H1 (cell line): ENCODE measurements around the gene RPS6KA2. TPM values are rescaled to one million over a fixed set of nuclear protein-coding genes. Genes with fewer than 3 reads are reported as not detected.

Experiments
- CTCF ChIA-PET: fragments of 300-600 bp; sonication (Branson Sonifier 250); formaldehyde crosslinking; loops from one replicate; lab custom pipeline; 2021; ENCODE audit not compliant: partially characterized antibody; lab: Charles Lee
- POLR2A ChIA-PET: fragments of 300-600 bp; sonication (Branson Sonifier 250); formaldehyde crosslinking; loops from one replicate; lab custom pipeline; 2021; ENCODE audit warnings: inconsistent platforms; ENCODE audit not compliant: partially characterized antibody; lab: Charles Lee
- DNase-seq, 2 experiments: peaks; one replicate each; pipeline versions ENCODE4 v3.0.0 to v3.0.0-alpha.2; 2010 to 2022; ENCODE audit warnings: low spot score in 2 of 2, low read depth in 1 of 2, mixed read lengths in 1 of 2
- FAIRE-seq: peaks from 2 replicates; lab custom pipeline; 2011; peaks lifted over from hg19 to GRCh38; lab: Jason Lieb, UNC
- H2AFZ ChIP-seq: 2 replicates; pipeline ENCODE4 v1.8.1; 2012; ENCODE audit warnings: low read length, inconsistent platforms
- H2AK5ac ChIP-seq: 2 replicates; pipeline ENCODE4 v1.6.1; 2013; ENCODE audit warnings: low read depth, low read length
- H2BK120ac ChIP-seq: replicated peaks from 2 replicates; pipeline ENCODE3; 2013; ENCODE audit warnings: low read depth, low read length, inconsistent platforms
- H2BK12ac ChIP-seq: 2 replicates; pipeline ENCODE4 v1.6.1; 2013; ENCODE audit warnings: low read depth, low read length
- H2BK15ac ChIP-seq: 2 replicates; pipeline ENCODE4 v1.6.1; 2013; ENCODE audit warnings: low read length
- H2BK20ac ChIP-seq: 2 replicates; pipeline ENCODE4 v1.6.1; 2013; ENCODE audit warnings: low read length
- H2BK5ac ChIP-seq: 2 replicates; pipeline ENCODE4 v1.6.1; 2013; ENCODE audit warnings: low read depth, low read length
- H3K14ac ChIP-seq: 2 replicates; pipeline ENCODE4 v1.6.1; 2013; ENCODE audit warnings: inconsistent platforms; ENCODE audit not compliant: insufficient read length
- H3K18ac ChIP-seq: 2 replicates; pipeline ENCODE4 v1.6.1; 2013; ENCODE audit warnings: low read length; ENCODE audit errors: extremely low read depth
- H3K23ac ChIP-seq: 2 replicates; pipeline ENCODE4 v1.6.1; 2013; ENCODE audit warnings: inconsistent platforms; ENCODE audit not compliant: insufficient read length
- H3K23me2 ChIP-seq: 2 replicates; pipeline ENCODE4 v1.6.1; 2013; ENCODE audit warnings: low read depth, low read length
- H3K27ac ChIP-seq: 2 replicates; pipeline ENCODE4 v1.6.1; 2011; ENCODE audit warnings: low read depth, low read length, inconsistent platforms
- H3K27me3 ChIP-seq, 4 experiments: replicated peaks in 1 of 4; 1 replicate in 1 of 4; 2 replicates in 3 of 4; pipeline versions ENCODE4 v1.6.1 to v1.8.1; 2011 to 2013; ENCODE audit warnings: low read length in 3 of 4, mild to moderate bottlenecking in 3 of 4, inconsistent platforms in 2 of 4, mixed read lengths in 2 of 4, moderate library complexity in 1 of 4; ENCODE audit not compliant: control insufficient read depth in 3 of 4, insufficient read depth in 3 of 4; ENCODE audit errors: extremely low read depth in 1 of 4
- H3K36me3 ChIP-seq, 4 experiments: 2 replicates each; pipeline versions ENCODE4 v1.6.1 to v1.8.1; 2011 to 2013; ENCODE audit warnings: mild to moderate bottlenecking in 4 of 4, low read length in 3 of 4, moderate library complexity in 2 of 4, control low read depth in 1 of 4, inconsistent platforms in 1 of 4; ENCODE audit not compliant: insufficient read depth in 4 of 4, control insufficient read depth in 2 of 4
- H3K4ac ChIP-seq: replicated peaks from 2 replicates; pipeline ENCODE3; 2013; ENCODE audit warnings: low read length, low read depth, mixed read lengths, inconsistent platforms; ENCODE audit not compliant: insufficient read length
- H3K4me1 ChIP-seq, 4 experiments: replicated peaks in 1 of 4; 1 replicate in 1 of 4; 2 replicates in 3 of 4; pipeline versions ENCODE4 v1.6.1 to v1.8.1; 2011 to 2013; ENCODE audit warnings: low read length in 3 of 4, inconsistent platforms in 2 of 4, mixed read lengths in 1 of 4; ENCODE audit not compliant: insufficient read depth in 4 of 4, control insufficient read depth in 3 of 4
- H3K4me2 ChIP-seq, 2 experiments: 2 replicates each; pipeline versions ENCODE4 v1.6.1 to v1.8.1; 2011 to 2013; ENCODE audit warnings: low read depth in 2 of 2, low read length in 2 of 2, control low read depth in 1 of 2, inconsistent platforms in 1 of 2, mild to moderate bottlenecking in 1 of 2; ENCODE audit not compliant: insufficient read depth in 1 of 2
- H3K4me3 ChIP-seq, 4 experiments: fragments of 200-600, 300-600 bp in 1 of 4; sonication (generic), shearing (Covaris generic), sonication (Bioruptor Twin) in 1 of 4; 2 replicates each; pipeline versions ENCODE4 v1.5.1 to v1.8.1; 2011 to 2016; ENCODE audit warnings: low read length in 4 of 4, low read depth in 3 of 4, control low read depth in 2 of 4, inconsistent platforms in 2 of 4, mild to moderate bottlenecking in 2 of 4, mixed read lengths in 1 of 4, moderate library complexity in 1 of 4; ENCODE audit not compliant: insufficient read depth in 2 of 4; ENCODE audit errors: extremely low read depth in 1 of 4
- H3K56ac ChIP-seq: replicated peaks from 2 replicates; pipeline ENCODE3; 2013; ENCODE audit warnings: low read depth, mild to moderate bottlenecking, mixed read lengths, low read length, inconsistent platforms; ENCODE audit not compliant: insufficient read length
- H3K79me1 ChIP-seq: 2 replicates; pipeline ENCODE4 v1.6.1; 2013; ENCODE audit warnings: low read depth, low read length, control low read depth
- H3K79me2 ChIP-seq, 2 experiments: 2 replicates each; pipeline versions ENCODE4 v1.6.1 to v1.8.1; 2012 to 2013; ENCODE audit warnings: low read length in 2 of 2, mild to moderate bottlenecking in 2 of 2, inconsistent platforms in 1 of 2; ENCODE audit not compliant: insufficient read depth in 2 of 2, control insufficient read depth in 1 of 2
- H3K9ac ChIP-seq, 4 experiments: replicated peaks in 1 of 4; 1 replicate in 1 of 4; 2 replicates in 3 of 4; pipeline versions ENCODE4 v1.6.1 to v1.8.1; 2011 to 2013; ENCODE audit warnings: low read depth in 3 of 4, low read length in 3 of 4, control low read depth in 2 of 4, mild to moderate bottlenecking in 2 of 4, moderate library complexity in 2 of 4, inconsistent platforms in 1 of 4; ENCODE audit errors: extremely low read depth in 1 of 4
- H3K9me3 ChIP-seq, 2 experiments: 2 replicates each; pipeline versions ENCODE4 v1.6.1 to v1.8.1; 2012 to 2013; ENCODE audit warnings: mild to moderate bottlenecking in 2 of 2, moderate library complexity in 2 of 2, control low read depth in 1 of 2, inconsistent platforms in 1 of 2, low read depth in 1 of 2, low read length in 1 of 2, mixed read lengths in 1 of 2; ENCODE audit not compliant: insufficient read depth in 2 of 2
- H4K20me1 ChIP-seq, 2 experiments: replicated peaks in 1 of 2; 2 replicates each; pipeline versions ENCODE3 to v1.8.1; 2011 to 2013; ENCODE audit warnings: inconsistent platforms in 2 of 2, low read length in 2 of 2, mild to moderate bottlenecking in 1 of 2; ENCODE audit not compliant: insufficient read depth in 2 of 2, control insufficient read depth in 1 of 2
- H4K5ac ChIP-seq: 2 replicates; pipeline ENCODE4 v1.6.1; 2013; ENCODE audit warnings: low read length, low read depth, mixed read lengths, inconsistent platforms; ENCODE audit not compliant: insufficient read length
- H4K8ac ChIP-seq: 2 replicates; pipeline ENCODE4 v1.8.0; 2013; ENCODE audit warnings: mild to moderate bottlenecking, moderate library complexity, low read length, inconsistent platforms; ENCODE audit not compliant: insufficient read depth; ENCODE audit errors: extremely low read depth
- H4K91ac ChIP-seq: replicated peaks from 2 replicates; pipeline ENCODE3; 2013; ENCODE audit warnings: low read length, mixed read lengths, inconsistent platforms; ENCODE audit not compliant: insufficient read length
- CBX5 ChIP-seq: fragments of 300-800, 300-1000 bp; sonication (generic); IDR thresholded peaks from 2 replicates; pipeline ENCODE4 v1.7.1; 2016; ENCODE audit warnings: antibody characterized with exemption, low read length, low read depth
- CBX8 ChIP-seq: fragments of 300-800, 300-1000 bp; sonication (generic); IDR thresholded peaks from 2 replicates; pipeline ENCODE4 v1.7.1; 2016; ENCODE audit warnings: low read depth, low read length, borderline replicate concordance
- CHD2 ChIP-seq: IDR thresholded peaks from 2 replicates; pipeline ENCODE4 v1.6.1; 2012; ENCODE audit warnings: low read length, improper control_type of control experiment
- CREB1 ChIP-seq: IDR thresholded peaks from 2 replicates; pipeline ENCODE4 v1.6.1; 2012; ENCODE audit warnings: inconsistent platforms
- CTBP2 ChIP-seq: IDR thresholded peaks from 2 replicates; pipeline ENCODE4 v1.7.0; 2011; ENCODE audit warnings: borderline replicate concordance, mild to moderate bottlenecking, moderate library complexity, mixed read lengths, low read length; ENCODE audit not compliant: insufficient read depth, insufficient read length
- MAFK ChIP-seq: IDR thresholded peaks from 2 replicates; pipeline ENCODE4 v1.6.1; 2012; ENCODE audit warnings: low read depth, mild to moderate bottlenecking, improper control_type of control experiment, low read length
- PHF8 ChIP-seq: fragments of 200-600 bp; sonication (generic); conservative IDR thresholded peaks from 2 replicates; pipeline ENCODE4 v1.7.1; 2012; ENCODE audit warnings: low read depth, mild to moderate bottlenecking, inconsistent platforms, low read length, moderate library complexity
- RAD21 ChIP-seq, 2 experiments: IDR thresholded peaks in 1 of 2; conservative IDR thresholded peaks in 1 of 2; 2 replicates each; pipeline ENCODE4 v1.6.1; 2011; ENCODE audit warnings: low read depth in 2 of 2, low read length in 2 of 2, improper control_type of control experiment in 1 of 2, inconsistent platforms in 1 of 2, mild to moderate bottlenecking in 1 of 2, moderate library complexity in 1 of 2
- RNF2 ChIP-seq: fragments of 200-900, 300-1000 bp; sonication (generic); IDR thresholded peaks from 2 replicates; pipeline ENCODE4 v1.7.1; 2016; ENCODE audit warnings: borderline replicate concordance, low read depth, mild to moderate bottlenecking, antibody characterized with exemption, low read length; ENCODE audit not compliant: poor library complexity, severe bottlenecking; ENCODE audit errors: missing control alignments
- SAP30 ChIP-seq: fragments of 300-600 bp; sonication (generic); IDR thresholded peaks from 2 replicates; pipeline ENCODE4 v1.7.1; 2012; ENCODE audit warnings: low read length, moderate library complexity, mild to moderate bottlenecking, inconsistent platforms; ENCODE audit not compliant: insufficient read depth, insufficient replicate concordance
- SIX5 ChIP-seq: IDR thresholded peaks from 2 replicates; pipeline ENCODE4 v1.6.1; 2011; ENCODE audit warnings: mild to moderate bottlenecking, low read depth, low read length
- SP4 ChIP-seq: IDR thresholded peaks from 2 replicates; pipeline ENCODE4 v1.6.1; 2012; ENCODE audit warnings: low read length, inconsistent platforms
- TBP ChIP-seq: IDR thresholded peaks from 2 replicates; pipeline ENCODE4 v1.6.1; 2011; ENCODE audit warnings: low read depth, low read length, improper control_type of control experiment
- ZNF274 ChIP-seq: IDR thresholded peaks from 2 replicates; pipeline ENCODE4 v1.7.0; 2012; ENCODE audit warnings: low read length, borderline replicate concordance; ENCODE audit errors: extremely low read depth
- WGBS, 2 experiments: shearing (Covaris generic) in 1 of 2; methylation state at CpG; one replicate each; pipeline versions ENCODE4 v1.1.6 to v1.1.7; 2013 to 2015; ENCODE audit warnings: low lambda C conversion rate in 2 of 2, mixed read lengths in 2 of 2, inconsistent platforms in 1 of 2, low coverage in 1 of 2, missing lambda C conversion rate in 1 of 2; ENCODE audit not compliant: insufficient replicate concordance in 2 of 2, insufficient coverage in 1 of 2, insufficient read length in 1 of 2; ENCODE audit errors: extremely low coverage in 1 of 2, missing lambda C conversion rate in 1 of 2; 5-methylcytosine and 5-hydroxymethylcytosine counted together
- polyA plus RNA-seq, 7 experiments: library from polyadenylated mRNA; depleted of rRNA in 3 of 7; stranded (reverse) in 5 of 7; unstranded in 2 of 7; fragments of >200 nt in 5 of 7; fragments of 200-250 nt in 2 of 7; gene quantifications; 1 replicate in 5 of 7; 2 replicates in 1 of 7; 4 replicates in 1 of 7; pipeline versions ENCODE4 v1.2.1 to v1.2.3, GENCODE V29; 2011 to 2013; ENCODE audit warnings: missing spikeins in 2 of 7, mixed read lengths in 2 of 7
- total RNA-seq: library from RNA; stranded (reverse); fragmentation: NEBNext Ultra II Directional; extraction: Animal tissue kit (Norgen Biotek cat#: 25700); gene quantifications from 2 replicates; pipeline ENCODE4 v1.2.1, GENCODE V29; 2021

RPS6KA2 gene
- total and polyA plus RNA-seq, 2 of the 8 experiments (the other 6 are each of a cell fraction or from before 2014, with no cell fraction given) = 8.8 to 25.7 TPM

GRCh38 chr6:166424431-166424830, 202.6 kb downstream of the RPS6KA2 start:
- Histone ChIP-seq H2BK12ac (no peak overlapping the region), H3K79me2 (no peaks in the 10 kb centered on the region), H4K8ac (no peak overlapping the region; the same call in 1 of the 2 replicates), H3K27ac (no peak overlapping the region), H3K4me3 (no peak overlapping the region), H3K23ac (no peak overlapping the region), H4K5ac (no peak overlapping the region), H3K9ac (no peak overlapping the region), H2BK20ac (no peak overlapping the region), H3K27me3 (no peaks in the 10 kb centered on the region), H2AK5ac (no peak overlapping the region), H3K4ac (no peak overlapping the region), H3K23me2 (no peaks in the 10 kb centered on the region), H2AFZ (no peak overlapping the region), H2BK5ac (no peak overlapping the region), H3K14ac (no peak overlapping the region), H3K79me1 (no peaks in the 10 kb centered on the region), H3K9me3 (no peaks in the 10 kb centered on the region), H3K18ac (no peak overlapping the region), H3K4me1 (no peaks in the 10 kb centered on the region), H2BK15ac (no peak overlapping the region), H3K56ac (no peak overlapping the region), H3K4me2 (no peak overlapping the region), H2BK120ac (no peak overlapping the region), H3K36me3 (peaks cover 0 to 4% (median 2%) of the 10 kb centered on the region in 4 experiments; a peak in 2 of 8 replicates), H4K91ac (no peak overlapping the region), H4K20me1 (peaks cover 0 to 3% of the 10 kb centered on the region in 2 experiments)
- 93% methylated on average over 12 of the region's 12 CpGs; no CpG with 5 or more reads in 1 of the 2 experiments for WGBS, 2 experiments
- ChIA-PET POLR2A (interaction anchor here (1.0 kb wide), 1 partner anchor 17 kb away, joined by 3 read pairs; no protein-coding TSS in a partner anchor), CTCF (interaction anchor here (0.7 to 1.3 kb wide), 4 partner anchors 13 to 392 kb away, joined by 3 to 4 read pairs (median 3); no protein-coding TSS in a partner anchor)
- TF ChIP-seq CREB1 (no peak), CTBP2 (no peak), CHD2 (no peak), TBP (no peak), RAD21 (IDR thresholded peaks at IDR 0.05 in 1 of 2, conservative IDR thresholded peaks at IDR 0.05 in 1 of 2; ENCODE audit: low read depth in 2 of 2, low read length in 2 of 2) (no peak), RNF2 (no peak), CBX8 (no peak), SP4 (no peak), SIX5 (no peak), CBX5 (no peak), SAP30 (no peak), PHF8 (no peak), MAFK (no peak), ZNF274 (no peak)
- FAIRE-seq (no peak), DNase-seq (no peak)
